ENCODE measurements around the gene IFT88. TPM values are rescaled to one million over a fixed set of nuclear protein-coding genes. Genes with fewer than 3 reads are reported as not detected.

IFT88 gene
- total and polyA plus RNA-seq, 9 of the 15 experiments (the other 6 are each of a cell fraction or from before 2014, with no cell fraction given), result 8.3 to 13.5 (median 10.0) TPM

DNA sequence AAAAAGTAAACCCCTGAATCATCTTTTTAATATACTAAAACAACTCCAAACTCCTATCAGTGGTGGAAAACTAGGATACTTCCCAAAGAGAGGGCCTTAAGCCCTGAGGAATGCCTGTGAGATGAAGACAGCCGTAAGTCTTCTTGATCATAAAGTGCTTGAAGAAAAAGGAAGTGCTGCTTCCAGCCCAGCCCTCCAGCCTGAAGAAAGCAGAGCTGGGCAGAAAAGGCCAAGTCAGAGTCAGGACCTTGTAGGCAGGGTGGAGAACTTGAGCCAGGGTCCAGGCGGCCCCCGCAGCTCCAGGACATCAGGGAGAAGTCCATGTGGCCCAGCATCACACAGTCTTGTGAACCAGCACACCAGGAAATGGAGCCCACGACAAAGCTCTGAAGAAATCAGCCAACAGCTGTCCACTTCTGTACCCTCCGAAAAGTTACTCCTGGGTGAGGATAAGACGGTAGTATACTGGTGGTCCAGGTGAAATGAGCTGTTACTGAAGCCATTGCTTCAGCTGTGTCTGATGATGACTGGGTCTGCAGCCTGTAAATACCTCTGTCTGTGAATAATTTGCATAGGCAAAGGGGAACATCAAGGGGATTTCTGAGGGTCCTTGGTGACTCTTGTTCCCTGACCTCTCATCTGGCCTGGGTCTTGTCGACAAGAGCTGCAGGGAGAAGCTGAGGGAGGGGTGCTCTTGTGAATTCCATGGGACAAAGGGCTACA, 22.6 kb upstream of the IFT88 start:
- no TSS peak for BruUV-seq (replicated peaks)
- WGBS (ENCODE audit: insufficient coverage, low coverage, missing lambda C conversion rate), result 31% methylated on average over 7 of the region's 7 CpGs
- CTCF ChIA-PET (ENCODE audit: low intra/inter-chr PET ratio), result no interaction called here
- no peaks in the 10 kb centered on the region for H3K9me1 ChIP-seq (ENCODE audit: control insufficient read depth, insufficient read depth, low read length)
- intact Hi-C loops (cut with micrococcal nuclease), result no loop called here
- DNase-seq (ENCODE audit: extremely low read depth in 1 of 4, low spot score in 3 of 4), result no peak
- H3K79me2 ChIP-seq (ENCODE audit: control insufficient read depth, insufficient read depth, low read length), result no peaks in the 10 kb centered on the region
- H2AFZ ChIP-seq (ENCODE audit: low read depth, low read length), result peak overlapping the region; percentile 80
- FAIRE-seq, result no peak
- H3K27ac ChIP-seq (ENCODE audit: extremely low read depth, low read depth, low read length), result no peak overlapping the region
- peak; percentile 35; the same call in 1 of the 3 replicates for ATAC-seq
- H3K4me2 ChIP-seq (ENCODE audit: insufficient read depth, low read length), result no peak overlapping the region
- no peaks in the 10 kb centered on the region for H3K9me3 ChIP-seq (replicated peaks; ENCODE audit: control insufficient read depth, insufficient read depth, low read depth, low read length)
- H4K20me1 ChIP-seq (replicated peaks; ENCODE audit: control insufficient read depth, insufficient read depth, low read length), result no peaks in the 10 kb centered on the region
- H3K36me3 ChIP-seq (ENCODE audit: control insufficient read depth, insufficient read depth, low read length), result no peaks in the 10 kb centered on the region
- no peak overlapping the region for H3K4me3 ChIP-seq
- peak overlapping the region in 1 of 2 experiments; percentile 55; a peak in 1 of 4 replicates for H3K9ac ChIP-seq (ENCODE audit: insufficient read depth in 1 of 2, low read depth in 2 of 2, low read length in 2 of 2)
- peak; percentile 86; the same call in 1 of the 2 replicates for TF ChIP-seq SPI1 (IDR thresholded peaks at IDR 0.05; ENCODE audit: borderline replicate concordance, low read depth, low read length)
- TF ChIP-seq, protein P1, sequence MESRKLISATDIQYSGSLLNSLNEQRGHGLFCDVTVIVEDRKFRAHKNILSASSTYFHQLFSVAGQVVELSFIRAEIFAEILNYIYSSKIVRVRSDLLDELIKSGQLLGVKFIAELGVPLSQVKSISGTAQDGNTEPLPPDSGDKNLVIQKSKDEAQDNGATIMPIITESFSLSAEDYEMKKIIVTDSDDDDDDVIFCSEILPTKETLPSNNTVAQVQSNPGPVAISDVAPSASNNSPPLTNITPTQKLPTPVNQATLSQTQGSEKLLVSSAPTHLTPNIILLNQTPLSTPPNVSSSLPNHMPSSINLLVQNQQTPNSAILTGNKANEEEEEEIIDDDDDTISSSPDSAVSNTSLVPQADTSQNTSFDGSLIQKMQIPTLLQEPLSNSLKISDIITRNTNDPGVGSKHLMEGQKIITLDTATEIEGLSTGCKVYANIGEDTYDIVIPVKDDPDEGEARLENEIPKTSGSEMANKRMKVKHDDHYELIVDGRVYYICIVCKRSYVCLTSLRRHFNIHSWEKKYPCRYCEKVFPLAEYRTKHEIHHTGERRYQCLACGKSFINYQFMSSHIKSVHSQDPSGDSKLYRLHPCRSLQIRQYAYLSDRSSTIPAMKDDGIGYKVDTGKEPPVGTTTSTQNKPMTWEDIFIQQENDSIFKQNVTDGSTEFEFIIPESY (CRISPR knock-in tag; IDR thresholded peaks at IDR 0.05), result no peak
- in situ Hi-C loops (cut with MboI), result no loop called here
- H3K4me1 ChIP-seq (replicated peaks in 1 of 2; ENCODE audit: control insufficient read depth in 2 of 2, insufficient read depth in 2 of 2, low read length in 2 of 2), result no peaks in the 10 kb centered on the region; a peak in 1 of 5 replicates
- no peaks in the 10 kb centered on the region for H3K27me3 ChIP-seq (ENCODE audit: control insufficient read depth in 2 of 2, insufficient read depth in 2 of 2, low read length in 2 of 2)
- POLR2A ChIA-PET, result interaction anchor here (0.8 kb wide), 1 partner anchor 12 kb away, joined by 3 read pairs; no protein-coding TSS in a partner anchor

Measured in K562 (cell line).